IMR-90 (cell line): ENCODE data around the gene SESN1. TPM values are rescaled to one million over a fixed set of nuclear protein-coding genes. Genes with fewer than 3 reads are reported as not detected.
"Not testable (repeated sequence)": the region's sequence is repeated elsewhere in the genome, so short reads cannot be mapped to it uniquely, and the experiment has no call there.

ENCODE experiments used
- ATAC-seq: fragments of 200-7000 bp; cut with Tn5 transposase; 2 replicates; pipeline ENCODE4 v1.9.1; 2020; ENCODE audit warnings: low read depth, mild to moderate bottlenecking, moderate library complexity
- BruUV-seq: library from RNA; stranded (reverse); fragments of 400-500 nt; replicated peaks from 2 replicates; lab custom pipeline; 2021; lab: Mats Ljungman, UMichigan
- CTCF ChIA-PET: fragments of 300-600 bp; formaldehyde crosslinking; extraction: SDS; loops from one replicate; lab custom pipeline; 2021; ENCODE audit warnings: antibody characterized with exemption; lab: Yijun Ruan, JAX
- POLR2A ChIA-PET: fragments of 300-600 bp; sonication (Branson Sonifier 250); formaldehyde crosslinking; loops from one replicate; lab custom pipeline; 2022; ENCODE audit warnings: antibody characterized with exemption; ENCODE audit not compliant: unreplicated experiment; lab: Charles Lee
- DNase-seq: peaks from one replicate; pipeline ENCODE4 v3.0.0; 2013
- H2AFZ ChIP-seq: replicated peaks from 2 replicates; pipeline ENCODE3; 2013; ENCODE audit warnings: low read length, mild to moderate bottlenecking; ENCODE audit not compliant: poor library complexity
- H2AK5ac ChIP-seq: 2 replicates; pipeline ENCODE4 v1.6.1; 2013; ENCODE audit warnings: low read depth, low read length, inconsistent platforms
- H2AK9ac ChIP-seq: replicated peaks from 2 replicates; pipeline ENCODE3; 2013; ENCODE audit warnings: mild to moderate bottlenecking, low read depth, low read length, moderate library complexity; ENCODE audit not compliant: poor library complexity
- H2BK120ac ChIP-seq: 2 replicates; pipeline ENCODE4 v1.6.1; 2013; ENCODE audit warnings: low read depth, low read length, inconsistent platforms
- H2BK15ac ChIP-seq: 3 replicates; pipeline ENCODE4 v1.6.1; 2013; ENCODE audit warnings: low read depth, low read length, inconsistent platforms
- H2BK20ac ChIP-seq: 2 replicates; pipeline ENCODE4 v1.6.1; 2013; ENCODE audit warnings: low read depth, mild to moderate bottlenecking, inconsistent platforms, low read length, moderate library complexity
- H2BK5ac ChIP-seq: 2 replicates; pipeline ENCODE4 v1.6.1; 2013; ENCODE audit warnings: mild to moderate bottlenecking, low read depth, low read length, inconsistent platforms; ENCODE audit not compliant: poor library complexity, severe bottlenecking
- H3K14ac ChIP-seq: replicated peaks from 2 replicates; pipeline ENCODE4 v1.6.1; 2013; ENCODE audit warnings: low read depth, low read length, inconsistent platforms
- H3K18ac ChIP-seq: 2 replicates; pipeline ENCODE4 v1.6.1; 2013; ENCODE audit warnings: low read depth, low read length, control low read depth
- H3K23ac ChIP-seq: 2 replicates; pipeline ENCODE4 v1.6.1; 2013; ENCODE audit warnings: low read depth, low read length, inconsistent platforms
- H3K27ac ChIP-seq: 2 replicates; pipeline ENCODE4 v1.5.1; 2013; ENCODE audit warnings: mild to moderate bottlenecking, control low read depth, low read length; ENCODE audit not compliant: insufficient read depth
- H3K27me3 ChIP-seq: 2 replicates; pipeline ENCODE4 v1.6.1; 2013; ENCODE audit warnings: low read length; ENCODE audit not compliant: control insufficient read depth, insufficient read depth
- H3K36me3 ChIP-seq: 2 replicates; pipeline ENCODE4 v1.6.1; 2013; ENCODE audit warnings: low read length, mixed read lengths; ENCODE audit not compliant: control insufficient read depth, insufficient read depth
- H3K4ac ChIP-seq: 2 replicates; pipeline ENCODE4 v1.6.1; 2013; ENCODE audit warnings: low read depth, low read length, inconsistent platforms
- H3K4me1 ChIP-seq: 2 replicates; pipeline ENCODE4 v1.6.1; 2013; ENCODE audit warnings: low read length, mixed read lengths; ENCODE audit not compliant: control insufficient read depth, insufficient read depth
- H3K4me2 ChIP-seq: 2 replicates; pipeline ENCODE4 v1.6.1; 2013; ENCODE audit warnings: low read depth, mild to moderate bottlenecking, control low read depth, low read length, moderate library complexity
- H3K4me3 ChIP-seq: 2 replicates; pipeline ENCODE4 v1.5.1; 2013; ENCODE audit warnings: low read depth, mild to moderate bottlenecking, control low read depth, low read length, moderate library complexity; ENCODE audit not compliant: insufficient read depth
- H3K56ac ChIP-seq: 2 replicates; pipeline ENCODE4 v1.6.1; 2013; ENCODE audit warnings: low read length, inconsistent platforms; ENCODE audit not compliant: insufficient read depth; ENCODE audit errors: extremely low read depth
- H3K79me1 ChIP-seq, 2 experiments: 2 replicates each; pipeline ENCODE4 v1.6.1; 2013; ENCODE audit warnings: low read length in 2 of 2, inconsistent platforms in 1 of 2, low read depth in 1 of 2
- H3K9ac ChIP-seq: 2 replicates; pipeline ENCODE4 v1.6.1; 2013; ENCODE audit warnings: low read depth, low read length, control low read depth
- H3K9me1 ChIP-seq: 2 replicates; pipeline ENCODE4 v1.6.1; 2013; ENCODE audit warnings: low read length, inconsistent platforms; ENCODE audit not compliant: insufficient read depth
- H3K9me3 ChIP-seq: 2 replicates; pipeline ENCODE4 v1.6.1; 2013; ENCODE audit warnings: low read length; ENCODE audit not compliant: control insufficient read depth, insufficient read depth
- H4K20me1 ChIP-seq: 2 replicates; pipeline ENCODE4 v1.6.1; 2013; ENCODE audit warnings: low read length, inconsistent platforms; ENCODE audit not compliant: insufficient read depth
- H4K5ac ChIP-seq: 2 replicates; pipeline ENCODE4 v1.6.1; 2013; ENCODE audit warnings: mild to moderate bottlenecking, low read depth, low read length, control low read depth
- H4K8ac ChIP-seq, 2 experiments: 2 replicates each; pipeline ENCODE4 v1.6.1; 2013; ENCODE audit warnings: low read depth in 2 of 2, low read length in 2 of 2, control low read depth in 1 of 2, inconsistent platforms in 1 of 2
- H4K91ac ChIP-seq: 2 replicates; pipeline ENCODE4 v1.6.1; 2013; ENCODE audit warnings: low read depth, low read length, inconsistent platforms; ENCODE audit not compliant: insufficient read depth
- CEBPB ChIP-seq: IDR thresholded peaks from 2 replicates; pipeline ENCODE4 v1.6.1; 2012; ENCODE audit warnings: low read depth, low read length, improper control_type of control experiment
- MAZ ChIP-seq: IDR thresholded peaks from 2 replicates; pipeline ENCODE4 v1.6.1; 2012; ENCODE audit warnings: low read depth, mild to moderate bottlenecking, low read length, improper control_type of control experiment, moderate library complexity, borderline replicate concordance
- NFE2L2 ChIP-seq: fragments of 150-350 bp; IDR thresholded peaks from 2 replicates; pipeline ENCODE4 v1.6.1; 2016; ENCODE audit warnings: low read depth, mild to moderate bottlenecking, low read length
- WGBS, 2 experiments: methylation state at CpG; one replicate each; pipeline versions ENCODE4 v1.1.5 to v1.1.7; 2013; ENCODE audit warnings: missing lambda C conversion rate in 2 of 2; ENCODE audit not compliant: insufficient read length in 1 of 2; ENCODE audit errors: extremely low coverage in 2 of 2; 5-methylcytosine and 5-hydroxymethylcytosine counted together
- dilution Hi-C: fragments of 300-500 bp; cut with HindIII; formaldehyde crosslinking; loops from one replicate; pipeline ENCODE4 v1.14.3; 2018; ENCODE audit warnings: low sequenced_read_pairs; ENCODE audit not compliant: unreplicated experiment
- in situ Hi-C: fragments of 300-500 bp; cut with MboI; formaldehyde crosslinking; loops from 3 replicates; pipeline ENCODE4 v1.14.3; 2019; ENCODE audit warnings: low sequenced_read_pairs, inconsistent platforms, mixed read lengths
- intact Hi-C: fragments of 100-400 bp; cut with micrococcal nuclease; formaldehyde crosslinking; loops from 2 replicates; pipeline ENCODE4 v1.10.0; 2022
- polyA plus RNA-seq, 3 experiments: library from polyadenylated mRNA; depleted of rRNA; stranded (reverse); fragments of >200 nt; gene quantifications; 2 replicates each; pipeline ENCODE4 v1.2.3, GENCODE V29; 2012; ENCODE audit warnings: low replicate concordance in 1 of 3
- total RNA-seq: library from RNA; depleted of rRNA; stranded (reverse); fragments of >200 nt; gene quantifications from 2 replicates; pipeline ENCODE4 v1.2.3, GENCODE V29; 2012

The SESN1 gene
- total and polyA plus RNA-seq, 2 of the 4 experiments (the other 2 are of a cell fraction) = 9.7 to 16.7 TPM

DNA sequence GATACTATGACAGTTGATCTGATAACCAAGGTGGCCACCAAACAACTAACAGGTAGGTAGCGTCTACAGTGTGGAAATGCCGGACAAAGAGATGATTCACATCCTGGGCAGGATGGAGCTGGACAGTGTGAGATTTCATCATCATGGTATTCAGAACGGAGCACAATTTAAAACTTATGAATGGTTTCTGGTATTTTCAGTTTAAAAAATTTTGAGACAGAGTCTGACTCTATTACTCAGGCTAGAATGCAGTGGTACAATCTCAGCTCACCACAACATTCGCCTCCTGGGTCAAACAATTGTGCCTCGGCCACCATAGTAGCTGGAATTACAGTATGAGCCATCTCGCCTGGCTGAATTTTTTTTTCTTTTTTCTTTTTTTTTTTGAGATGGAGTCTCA lies 44.5 kb upstream of the SESN1 start:
- Histone ChIP-seq H4K20me1 (no peaks in the 10 kb centered on the region), H3K79me1 (peaks cover 4 to 8% of the 10 kb centered on the region in 2 experiments; a peak in 3 of 4 replicates), H2AFZ (no peak overlapping the region), H2BK5ac (no peak overlapping the region), H4K5ac (no peak overlapping the region), H4K91ac (no peak overlapping the region), H2AK5ac (no peak overlapping the region), H3K4ac (no peak overlapping the region), H3K23ac (no peak overlapping the region), H3K9ac (no peak overlapping the region), H3K9me3 (no peaks in the 10 kb centered on the region), H3K27ac (no peak overlapping the region), H2AK9ac (no peak overlapping the region), H3K36me3 (0 out of 2 replicates have a peak, but pooled peaks cover 1% of the 10 kb centered on the region), H3K4me3 (no peak overlapping the region), H2BK120ac (no peak overlapping the region), H3K56ac (no peak overlapping the region), H2BK15ac (no peak overlapping the region), H3K18ac (no peak overlapping the region), H3K4me2 (no peak overlapping the region), H3K9me1 (no peaks in the 10 kb centered on the region), H4K8ac (no peak overlapping the region), H3K27me3 (no peaks in the 10 kb centered on the region), H2BK20ac (no peak overlapping the region), H3K4me1 (no peaks in the 10 kb centered on the region), H3K14ac (no peak overlapping the region)
- ChIA-PET POLR2A (no interaction called here), CTCF (no interaction called here)
- WGBS, 2 experiments = 100% methylated on average over 2 of the region's 6 CpGs; no CpG with 5 or more reads in 1 of the 2 experiments
- DNase-seq = peak; percentile 50
- in situ Hi-C loops = no loop called here
- intact Hi-C loops = no loop called here
- no peak; the same call in 1 of the 2 replicates for ATAC-seq
- BruUV-seq = no TSS peak
- dilution Hi-C loops = no loop called here
- no peak for TF ChIP-seq MAZ
- TF ChIP-seq NFE2L2 = no peak
- peak; percentile 56; the same call in 1 of the 2 replicates for TF ChIP-seq CEBPB

DNA sequence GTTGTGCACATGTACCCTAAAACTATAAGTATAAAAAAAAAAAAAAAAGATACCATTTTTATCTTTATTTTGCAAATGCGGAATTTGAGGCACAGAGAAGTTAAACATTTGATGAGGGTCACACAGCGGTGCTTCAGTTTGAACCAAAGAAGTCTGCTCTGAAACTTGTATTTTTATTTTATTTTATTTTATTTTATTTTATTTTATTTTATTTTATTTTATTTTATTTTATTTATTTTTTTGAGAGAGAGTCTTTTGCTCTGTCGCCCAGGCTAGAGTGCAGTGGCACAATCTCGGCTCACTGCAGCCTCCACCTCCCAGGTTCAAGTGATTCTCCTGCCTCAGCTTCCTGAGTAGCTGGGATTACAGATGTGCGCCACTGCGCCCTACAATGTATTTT lies 41.9 kb upstream of the SESN1 start:
- BruUV-seq = not testable (repeated sequence)

More for the DNA sequence above, 41.9 kb upstream of the SESN1 start:
- H2AFZ ChIP-seq, H4K8ac ChIP-seq, intact Hi-C loops, H3K4me2 ChIP-seq, H3K4me1 ChIP-seq, H3K9me3 ChIP-seq, H3K27me3 ChIP-seq, H3K23ac ChIP-seq, H3K18ac ChIP-seq, H3K4ac ChIP-seq, H3K36me3 ChIP-seq, H4K91ac ChIP-seq, in situ Hi-C loops, ATAC-seq, H4K5ac ChIP-seq, H3K4me3 ChIP-seq, H2BK20ac ChIP-seq, CTCF ChIA-PET, H2BK120ac ChIP-seq, H3K56ac ChIP-seq, H3K9ac ChIP-seq, POLR2A ChIA-PET, H3K79me1 ChIP-seq, H2BK5ac ChIP-seq, DNase-seq, H3K9me1 ChIP-seq, H2BK15ac ChIP-seq, H2AK9ac ChIP-seq, H3K14ac ChIP-seq, H3K27ac ChIP-seq, H2AK5ac ChIP-seq, H4K20me1 ChIP-seq, dilution Hi-C loops: not testable (repeated sequence)
- WGBS, 2 experiments = no CpG with 5 or more reads among the region's 6 CpGs
